Thyroid gland (tissue), 4 donors: ENCODE results near the gene ITGAE.

ENCODE experiments used
- CTCF ChIP-seq, 6 experiments: fragments of 200-600 bp in 3 of 6; fragments of 450-650 bp in 3 of 6; sonication (generic) in 3 of 6; IDR thresholded peaks; one replicate each; pipeline ENCODE4 v1.5.1; 2016 to 2019; ENCODE audit warnings: antibody characterized with exemption in 6 of 6, mild to moderate bottlenecking in 2 of 6, inconsistent platforms in 1 of 6, moderate library complexity in 1 of 6
- POLR2A ChIP-seq, 2 donors: fragments of 450-650 bp; IDR thresholded peaks; one replicate each; pipeline ENCODE4 v1.6.1; 2017; ENCODE audit warnings: antibody characterized with exemption in 2 of 2, mild to moderate bottlenecking in 2 of 2, moderate library complexity in 1 of 2

DNA sequence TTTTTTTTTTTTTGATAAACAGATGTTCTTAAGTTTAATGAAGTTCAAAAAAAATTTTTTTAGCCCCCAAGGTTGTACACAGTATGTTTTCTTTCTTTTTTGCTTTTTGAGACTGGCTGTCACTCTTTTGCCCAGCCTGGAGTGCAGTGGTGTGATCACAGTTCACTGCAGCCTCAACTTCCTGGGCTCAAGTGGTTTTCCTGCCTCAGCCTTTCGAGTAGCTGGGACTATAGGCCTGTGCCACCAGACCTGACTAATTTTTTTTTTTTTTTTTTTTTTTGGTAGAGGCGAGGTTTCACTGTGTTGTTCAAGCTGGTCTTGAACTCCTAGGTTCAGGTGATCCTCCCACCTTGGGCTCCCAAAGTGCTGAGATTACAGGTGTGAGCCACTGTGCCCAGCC is 12.8 kb downstream of the ITGAE start:
- TF ChIP-seq CTCF (IDR thresholded peaks at IDR 0.05) (no peak), POLR2A (IDR thresholded peaks at IDR 0.05) (no peak)
